ENCODE measurements around the gene CNOT2.

CNOT2 gene

DNA sequence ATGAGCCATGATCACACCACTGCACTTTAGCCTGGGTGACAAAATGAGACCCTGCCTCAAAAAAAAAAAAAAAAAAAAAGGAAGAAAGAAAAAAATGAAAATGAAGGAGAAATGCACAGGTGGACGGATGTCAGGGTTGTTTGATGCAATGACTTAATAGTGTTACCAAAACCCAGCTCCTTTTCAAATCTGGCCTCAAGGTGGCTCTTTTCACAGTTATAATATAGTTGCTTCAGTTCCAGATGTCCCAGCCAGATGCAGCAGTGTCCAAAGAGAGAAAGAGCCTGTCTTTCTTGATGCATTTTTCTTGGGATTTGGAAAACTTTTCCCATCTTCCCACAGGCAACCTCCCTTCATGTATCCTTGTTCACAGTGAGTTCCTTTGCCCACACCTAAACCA, 159.4 kb downstream of the CNOT2 start:
- peaks cover 11% of the 10 kb centered on the region for H3K36me3 ChIP-seq (ENCODE audit: control insufficient read depth, low read depth, low read length)

DNA sequence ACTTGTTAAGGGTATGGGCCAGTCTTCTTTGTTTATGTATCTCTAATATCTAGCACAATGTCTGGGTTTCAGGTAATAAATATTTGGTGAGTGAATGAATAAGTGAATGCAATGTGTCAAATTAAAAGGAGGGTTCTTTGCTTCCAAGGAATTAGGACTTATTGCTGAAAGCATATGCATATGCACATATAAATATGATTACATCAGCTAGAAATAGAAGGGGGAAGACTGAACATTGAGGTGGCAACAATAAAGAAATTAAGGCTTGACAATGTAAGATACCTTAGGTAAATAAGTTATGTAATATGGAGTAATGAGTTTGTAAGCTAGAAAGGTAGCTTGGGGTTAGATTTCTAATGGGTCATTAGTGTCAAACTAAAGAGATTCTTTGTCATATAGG, 160.6 kb downstream of the CNOT2 start:
- Histone ChIP-seq H3K27me3 (ENCODE audit: control insufficient read depth, insufficient read depth, low read length) (no peaks in the 10 kb centered on the region), H3K36me3 (ENCODE audit: control insufficient read depth, low read depth, low read length) (peaks cover 11% of the 10 kb centered on the region), H3K4me3 (ENCODE audit: low read length) (no peak overlapping the region), H3K27ac (ENCODE audit: low read length) (no peak overlapping the region), H3K9ac (ENCODE audit: low read length) (no peak overlapping the region), H3K4me1 (ENCODE audit: control insufficient read depth, low read depth, low read length) (no peaks in the 10 kb centered on the region), H3K9me3 (ENCODE audit: control insufficient read depth, low read depth, low read length) (no peaks in the 10 kb centered on the region)

More for the DNA sequence above, 159.4 kb downstream of the CNOT2 start:
- H3K27me3 ChIP-seq (ENCODE audit: control insufficient read depth, insufficient read depth, low read length): no peaks in the 10 kb centered on the region
- no peaks in the 10 kb centered on the region for H3K4me1 ChIP-seq (ENCODE audit: control insufficient read depth, low read depth, low read length)
- H3K9ac ChIP-seq (ENCODE audit: low read length): no peak overlapping the region
- H3K27ac ChIP-seq (ENCODE audit: low read length): no peak overlapping the region
- no peaks in the 10 kb centered on the region for H3K9me3 ChIP-seq (ENCODE audit: control insufficient read depth, low read depth, low read length)
- no peak overlapping the region for H3K4me3 ChIP-seq (ENCODE audit: low read length)

Data from iPS-18a (cell line).